ENCODE results near the gene MED13L.
"Not testable (repeated sequence)": the region's sequence is repeated elsewhere in the genome, so short reads cannot be mapped to it uniquely, and the experiment has no call there.

The MED13L gene

GRCh38 chr12:116303066-116303465 is 25.6 kb upstream of the MED13L start:
- no peak for DNase-seq (ENCODE audit: low spot score)

GRCh38 chr12:116302166-116303058 is 24.9 kb upstream of the MED13L start:
- DNase-seq (ENCODE audit: low spot score): no peak

- no peak for DNase-seq (ENCODE audit: low spot score)
These were observed 24.1 kb upstream of the MED13L start for GRCh38 chr12:116301621-116302020.

GRCh38 chr12:116299665-116300328 is 22.3 kb upstream of the MED13L start:
- no peak for DNase-seq (ENCODE audit: low spot score)

GRCh38 chr12:116299064-116299463 is 21.6 kb upstream of the MED13L start:
- no peak for DNase-seq (ENCODE audit: low spot score)

GRCh38 chr12:116298578-116298977 is 21.1 kb upstream of the MED13L start:
- DNase-seq (ENCODE audit: low spot score): no peak

GRCh38 chr12:116297224-116297834 is 19.8 kb upstream of the MED13L start:
- no peak for DNase-seq (ENCODE audit: low spot score)

- DNase-seq (ENCODE audit: low spot score): no peak
These were observed 18.1 kb upstream of the MED13L start for GRCh38 chr12:116295327-116296263.

- DNase-seq (ENCODE audit: low spot score): no peak
These were observed 17.1 kb upstream of the MED13L start for GRCh38 chr12:116294454-116295165.

- DNase-seq (ENCODE audit: low spot score): no peak
These were observed 16.4 kb upstream of the MED13L start for GRCh38 chr12:116293687-116294453.

- no peak for DNase-seq (ENCODE audit: low spot score)
These were observed 13.7 kb upstream of the MED13L start for GRCh38 chr12:116291218-116291617.

GRCh38 chr12:116288735-116289134 is 11.2 kb upstream of the MED13L start:
- no peak for DNase-seq (ENCODE audit: low spot score)

- no peak for DNase-seq (ENCODE audit: low spot score)
These were observed 10.4 kb upstream of the MED13L start for GRCh38 chr12:116287842-116288301.

GRCh38 chr12:116284396-116284795 is 6.9 kb upstream of the MED13L start:
- no peak for DNase-seq (ENCODE audit: low spot score)

GRCh38 chr12:116283881-116284280 is 6.4 kb upstream of the MED13L start:
- not testable (repeated sequence) for DNase-seq (ENCODE audit: low spot score)

GRCh38 chr12:116282371-116283286 is 5.1 kb upstream of the MED13L start:
- no peak for DNase-seq (ENCODE audit: low spot score)

- peak; percentile 52 for DNase-seq (ENCODE audit: low spot score)
These were observed 3.2 kb upstream of the MED13L start for GRCh38 chr12:116280595-116281290.

GRCh38 chr12:116278667-116279066 is 1.2 kb upstream of the MED13L start:
- no peak for DNase-seq (ENCODE audit: low spot score)

- no peak for DNase-seq (ENCODE audit: low spot score)
These were observed 760 bp upstream of the MED13L start for GRCh38 chr12:116278279-116278626.
